ENCODE results near the gene DLG4. TPM values are rescaled to one million over a fixed set of nuclear protein-coding genes. Genes with fewer than 3 reads are reported as not detected.

Gene DLG4
- total and polyA plus RNA-seq, 2 donors (not counting 3 experiments of a cell fraction or from before 2014, with no cell fraction given) = 14.9 to 34.6 TPM

- H3K27ac ChIP-seq (ENCODE audit: insufficient read depth, low read depth, low read length) = no peak overlapping the region
- no peak overlapping the region for H2AFZ ChIP-seq (ENCODE audit: low read depth, low read length)
- no peak for DNase-seq (ENCODE audit: low read depth, low spot score)
- no peaks in the 10 kb centered on the region for H4K20me1 ChIP-seq (replicated peaks; ENCODE audit: control insufficient read depth, extremely low read depth, insufficient read depth, low read length)
- H3K9me1 ChIP-seq (replicated peaks; ENCODE audit: control insufficient read depth, extremely low read depth, insufficient read depth, low read length) = no peaks in the 10 kb centered on the region
- no peak for FAIRE-seq
- ChIA-PET POLR2A (no interaction called here), CTCF (no interaction called here)
- dilution Hi-C loops (cut with MboI; ENCODE audit: extremely low pct_ligation_motif_present, low sequenced_read_pairs) = no loop called here
- H3K9me3 ChIP-seq (replicated peaks; ENCODE audit: control insufficient read depth, insufficient read depth, low read length) = no peaks in the 10 kb centered on the region
- peaks cover 6% of the 10 kb centered on the region for H3K4me1 ChIP-seq (ENCODE audit: control insufficient read depth, extremely low read depth, insufficient read depth, low read length)
- intact Hi-C loops (cut with micrococcal nuclease) = no loop called here
- peaks cover 3 to 18% of the 10 kb centered on the region in 2 experiments for H3K36me3 ChIP-seq (ENCODE audit: control insufficient read depth in 2 of 2, extremely low read depth in 1 of 2, insufficient read depth in 2 of 2, low read length in 2 of 2)
- TF ChIP-seq EZH2 (IDR thresholded peaks at IDR 0.05; ENCODE audit: borderline replicate concordance, low read depth, low read length, severe bottlenecking) (no peak), FOS (IDR thresholded peaks at IDR 0.05; ENCODE audit: borderline replicate concordance, insufficient read depth, low read length) (no peak), JUN (IDR thresholded peaks at IDR 0.05; ENCODE audit: borderline replicate concordance, insufficient read depth, insufficient read length, low read depth) (no peak), MYC (IDR thresholded peaks at IDR 0.05; ENCODE audit: low read depth, low read length) (no peak), MAX (IDR thresholded peaks at IDR 0.05; ENCODE audit: insufficient read depth, insufficient read length) (no peak), POLR2A (IDR thresholded peaks at IDR 0.05; ENCODE audit: low read depth, low read length) (no peak), GATA2 (IDR thresholded peaks at IDR 0.05; ENCODE audit: insufficient read depth, insufficient read length, low read depth, low read length) (no peak), CTCF (IDR thresholded peaks at IDR 0.05; ENCODE audit: extremely low read depth in 1 of 2, insufficient read depth in 1 of 2, low read depth in 1 of 2, low read length in 2 of 2) (no peak), POLR2AphosphoS5 (IDR thresholded peaks at IDR 0.05; ENCODE audit: insufficient read depth, low read depth, low read length) (no peak)
- no peaks in the 10 kb centered on the region for H3K27me3 ChIP-seq (ENCODE audit: control insufficient read depth in 2 of 2, insufficient read depth in 2 of 2, low read length in 2 of 2)
- no peaks in the 10 kb centered on the region for H3K79me2 ChIP-seq (ENCODE audit: control insufficient read depth, insufficient read depth, low read length)
- H3K4me3 ChIP-seq (replicated peaks in 1 of 3; ENCODE audit: insufficient read depth in 1 of 3, low read depth in 1 of 3, low read length in 3 of 3) = no peak overlapping the region
- no peak overlapping the region for H3K9ac ChIP-seq (replicated peaks; ENCODE audit: extremely low read depth, insufficient read depth, low read length)
- H3K4me2 ChIP-seq (ENCODE audit: insufficient read depth, low read length) = no peak overlapping the region
- BruUV-seq (replicated peaks) = no TSS peak
These were observed 16.2 kb downstream of the DLG4 start for GRCh38 chr17:7203391-7203790.

Measured in endothelial cell of umbilical vein (primary cell).